HepG2 (cell line): ENCODE results near the gene STUB1. TPM values are rescaled to one million over a fixed set of nuclear protein-coding genes. Genes with fewer than 3 reads are reported as not detected.
A peak's percentile ranks its signal among the peaks of the same experiment; 100 is the strongest.

Experiments used
- GABPB1 ChIP-seq: IDR thresholded peaks from 2 replicates; pipeline ENCODE4 v1.6.1; 2016; ENCODE audit warnings: mild to moderate bottlenecking, missing genetic modification reagents, moderate library complexity, missing compliant biosample characterization
- GTF2F1 ChIP-seq: fragments of 150-350 bp; IDR thresholded peaks from 2 replicates; pipeline ENCODE4 v1.6.1; 2014; ENCODE audit warnings: low read length
- KAT8 ChIP-seq: IDR thresholded peaks from 2 replicates; pipeline ENCODE4 v1.6.1; 2016; ENCODE audit warnings: missing genetic modification reagents, missing compliant biosample characterization
- MTERF4 ChIP-seq: sonication (generic); formaldehyde crosslinking; IDR thresholded peaks from 2 replicates; pipeline ENCODE4 v1.8.0; 2023; ENCODE audit warnings: mild to moderate bottlenecking, missing genetic modification reagents
- NCOA5 ChIP-seq: sonication (generic); formaldehyde crosslinking; IDR thresholded peaks from 2 replicates; pipeline ENCODE4 v1.4.0; 2020; ENCODE audit warnings: missing genetic modification reagents
- NPAS2 ChIP-seq: sonication (generic); formaldehyde crosslinking; IDR thresholded peaks from 2 replicates; pipeline ENCODE4 v1.8.0; 2022; ENCODE audit warnings: mild to moderate bottlenecking, missing genetic modification reagents, borderline replicate concordance
- PCBP1 ChIP-seq: fragments of 200-400 bp; formaldehyde crosslinking; IDR thresholded peaks from 2 replicates; pipeline ENCODE4 v1.6.1; 2017; ENCODE audit warnings: mild to moderate bottlenecking, low read depth, low read length, borderline replicate concordance
- RFXANK ChIP-seq: IDR thresholded peaks from 2 replicates; pipeline ENCODE4 v1.6.1; 2016
- SMC3 ChIP-seq: IDR thresholded peaks from 2 replicates; pipeline ENCODE4 v1.6.1; 2011; ENCODE audit warnings: low read length, improper control_type of control experiment
- SSRP1 ChIP-seq: IDR thresholded peaks from 2 replicates; pipeline ENCODE4 v1.6.1; 2016; ENCODE audit warnings: control low read depth
- TCF7L2 ChIP-seq: IDR thresholded peaks from 2 replicates; pipeline ENCODE4 v1.6.1; 2011; ENCODE audit warnings: mild to moderate bottlenecking, low read depth, low read length, moderate library complexity
- U2AF2 ChIP-seq: fragments of 200-400 bp; formaldehyde crosslinking; IDR thresholded peaks from 2 replicates; pipeline ENCODE4 v1.6.1; 2017; ENCODE audit warnings: low read depth, mild to moderate bottlenecking, low read length
- UBTF ChIP-seq: sonication (generic); formaldehyde crosslinking; IDR thresholded peaks from 2 replicates; pipeline ENCODE4 v1.4.0; 2020; ENCODE audit warnings: mild to moderate bottlenecking, missing genetic modification reagents
- ZBED4 ChIP-seq: sonication (generic); formaldehyde crosslinking; IDR thresholded peaks from 2 replicates; pipeline ENCODE4 v1.4.0; 2020; ENCODE audit warnings: missing genetic modification reagents, borderline replicate concordance
- ZFY ChIP-seq: sonication (generic); formaldehyde crosslinking; IDR thresholded peaks from 2 replicates; pipeline ENCODE4 v1.4.0; 2020; ENCODE audit warnings: missing genetic modification reagents
- ZNF331 ChIP-seq: sonication (generic); formaldehyde crosslinking; IDR thresholded peaks from 2 replicates; pipeline ENCODE4 v1.4.0; 2020; ENCODE audit warnings: missing genetic modification reagents
- ZNF512B ChIP-seq: sonication (generic); formaldehyde crosslinking; IDR thresholded peaks from 2 replicates; pipeline ENCODE4 v1.5.1; 2020; ENCODE audit warnings: missing genetic modification reagents, mild to moderate bottlenecking, borderline replicate concordance
- ZSCAN5A ChIP-seq: sonication (generic); formaldehyde crosslinking; IDR thresholded peaks from 2 replicates; pipeline ENCODE4 v1.8.0; 2022; ENCODE audit warnings: mild to moderate bottlenecking, missing genetic modification reagents, borderline replicate concordance
- polyA plus RNA-seq, 8 experiments: library from polyadenylated mRNA; depleted of rRNA in 3 of 8; stranded (reverse) in 7 of 8; unstranded in 1 of 8; fragments of >200 nt; fragmentation: Illumina TruSeq in 4 of 8; extraction: Trizol in 4 of 8; gene quantifications; 2 replicates each; pipeline versions ENCODE4 v1.2.1 to v1.2.3, GENCODE V29; 2011 to 2016; ENCODE audit warnings: low read depth in 4 of 8, missing spikeins in 1 of 8, mixed read lengths in 1 of 8; ENCODE audit not compliant: insufficient read depth in 1 of 8
- total RNA-seq, 5 experiments: library from RNA; depleted of rRNA; stranded (reverse); fragments of >200 nt; fragmentation: Illumina TruSeq; extraction: Trizol; gene quantifications; 2 replicates each; pipeline ENCODE4 v1.2.3, GENCODE V29; 2016; ENCODE audit warnings: low read depth in 1 of 5

The STUB1 gene
- total and polyA plus RNA-seq, 2 of the 13 experiments (the other 11 are each of a cell fraction or from before 2014, with no cell fraction given): 52.9 to 78.2 TPM

- TF ChIP-seq MTERF4: no peak
- TF ChIP-seq ZNF512B (CRISPR knock-in tag): no peak
- TF ChIP-seq SSRP1 (CRISPR knock-in tag): no peak
- no peak for TF ChIP-seq PCBP1
- no peak for TF ChIP-seq ZNF331 (CRISPR knock-in tag)
- 0 out of 2 replicates have a peak, but pooled peaks have one; percentile 4 for TF ChIP-seq UBTF
- no peak for TF ChIP-seq NPAS2
- peak; percentile 75 for TF ChIP-seq ZFY (CRISPR knock-in tag)
- TF ChIP-seq SMC3: no peak
- no peak for TF ChIP-seq U2AF2
- TF ChIP-seq ZBED4: 0 out of 2 replicates have a peak, but pooled peaks have one; percentile 56
- no peak for TF ChIP-seq NCOA5 (CRISPR knock-in tag)
- TF ChIP-seq RFXANK (CRISPR knock-in tag): no peak
- TF ChIP-seq GTF2F1: no peak
- no peak for TF ChIP-seq ZSCAN5A
- TF ChIP-seq KAT8 (CRISPR knock-in tag): no peak
- TF ChIP-seq TCF7L2: no peak
- TF ChIP-seq GABPB1 (CRISPR knock-in tag): peak; percentile 86
Observed at GRCh38 chr16:679814-680624, at the start of gene STUB1 (continued).
